CD4-positive, alpha-beta T cell treated with Interleukin-17A for 1 hour (primary cell): ENCODE data around the gene AVPR2.
A peak's percentile ranks its signal among the peaks of the same experiment; 100 is the strongest.

Source experiments
- DNase-seq: peaks from one replicate; pipeline ENCODE4 v3.0.0-alpha.2; 2020

Gene AVPR2

DNA sequence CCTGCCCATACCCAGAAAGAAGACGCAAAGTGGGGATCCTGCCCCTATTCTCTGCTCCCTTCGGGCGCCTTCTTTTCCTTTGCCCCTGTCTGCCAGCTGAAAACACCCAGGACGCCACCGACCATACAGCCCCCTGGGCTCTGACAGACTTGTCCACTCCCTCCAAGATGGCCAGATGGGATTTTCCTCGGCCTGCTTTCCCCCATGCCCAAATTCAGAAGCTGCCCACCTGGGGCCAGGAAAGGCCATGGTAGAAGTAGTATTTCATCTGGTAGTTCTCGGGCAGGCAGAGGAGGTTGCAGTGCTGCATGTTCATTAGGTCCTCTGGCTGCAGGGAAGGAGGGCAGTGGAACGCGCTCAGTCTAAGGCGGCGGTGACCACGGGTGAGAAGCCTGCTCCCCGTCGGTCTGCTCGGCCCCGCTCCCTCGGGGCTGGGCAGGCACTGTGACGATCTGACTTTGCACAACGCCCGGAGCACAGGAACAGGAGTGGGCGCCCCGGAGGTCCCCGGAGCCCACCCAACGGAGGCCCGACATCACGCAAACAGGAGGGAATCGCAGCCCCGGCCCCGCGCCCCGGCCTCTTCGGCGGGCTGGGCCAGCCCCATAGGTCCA lies 29.8 kb downstream of the AVPR2 start:
- no peak for DNase-seq

DNA sequence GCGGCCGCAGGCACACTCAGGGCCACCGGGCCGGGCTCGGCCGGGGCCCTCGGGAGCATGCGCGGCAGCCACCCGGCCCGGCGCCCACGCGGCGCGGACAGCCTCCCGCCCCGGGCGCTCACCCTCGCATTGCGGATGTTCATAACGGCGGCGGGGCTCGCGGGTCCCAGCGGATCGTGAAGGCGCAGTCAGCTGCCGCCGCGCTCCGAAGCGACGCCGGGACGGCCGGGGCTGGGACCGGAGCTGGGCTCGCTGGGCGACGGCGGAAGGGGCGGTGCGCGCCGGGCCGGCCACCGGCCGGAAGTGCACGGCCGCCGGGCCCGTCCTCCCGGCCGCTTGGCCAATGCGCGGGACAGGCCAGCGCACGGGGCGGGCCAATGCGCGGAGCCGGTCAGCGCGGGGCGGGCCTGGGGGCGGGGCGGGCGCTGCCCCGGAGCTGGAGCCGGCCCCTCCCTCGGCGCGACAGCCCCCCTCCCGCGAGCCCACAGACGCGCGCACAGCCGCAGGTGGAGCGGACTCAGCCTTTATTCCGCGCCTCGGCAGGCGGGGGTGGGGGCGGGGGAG lies 30.4 kb downstream of the AVPR2 start, which contains the start of gene NAA10:
Gene NAA10, minus strand, starts transcription at position 276 of the 564 bp plus-strand sequence. Its CDS starts 133 bp downstream, at position 143.
- DNase-seq = peak; percentile 71

DNA sequence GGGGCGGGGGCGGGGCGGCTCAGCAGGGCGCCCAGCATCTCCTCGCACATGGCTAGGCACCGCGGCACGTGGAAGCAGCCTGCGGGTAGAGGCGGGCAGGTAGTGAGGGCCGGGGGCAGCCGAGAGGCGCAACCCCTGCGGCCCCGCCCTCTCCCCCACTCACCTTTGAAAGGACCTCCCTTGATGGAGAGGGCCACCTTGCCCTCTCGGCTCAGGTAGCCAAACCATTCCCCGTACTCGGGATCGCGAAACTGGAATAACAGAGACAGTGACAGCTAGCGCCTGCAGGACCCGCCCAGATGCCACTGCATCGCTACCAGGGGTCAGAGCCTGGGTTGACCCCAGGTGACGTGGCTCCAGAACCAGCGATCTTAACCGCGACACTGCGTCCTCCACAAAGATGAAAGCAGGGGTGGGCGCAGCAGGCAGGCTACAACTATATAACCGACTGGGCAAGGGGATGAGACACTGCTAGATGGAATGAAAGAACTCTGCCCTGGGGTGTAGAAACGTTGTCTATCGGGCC lies 30.9 kb downstream of the AVPR2 start:
- DNase-seq = no peak

DNA sequence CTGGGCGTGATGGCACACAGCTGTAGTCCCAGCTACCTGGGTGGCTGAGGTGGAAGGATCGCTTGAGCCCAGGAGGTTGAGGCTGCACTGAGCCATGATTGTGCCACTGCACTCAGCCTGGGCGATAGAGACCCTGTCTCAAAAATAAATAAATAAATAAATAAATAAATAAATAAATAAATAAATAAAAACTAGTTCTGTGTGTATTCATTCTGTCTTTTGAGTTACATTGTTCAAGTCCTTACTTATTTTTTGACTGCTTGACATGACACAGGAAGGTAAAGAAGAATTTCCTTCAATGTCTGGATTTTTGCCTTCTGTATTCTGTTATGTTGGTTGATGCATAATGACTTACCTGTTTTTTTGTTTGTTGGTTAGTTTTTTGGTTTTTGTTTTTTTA lies 32.6 kb downstream of the AVPR2 start:
- DNase-seq = no peak

DNA sequence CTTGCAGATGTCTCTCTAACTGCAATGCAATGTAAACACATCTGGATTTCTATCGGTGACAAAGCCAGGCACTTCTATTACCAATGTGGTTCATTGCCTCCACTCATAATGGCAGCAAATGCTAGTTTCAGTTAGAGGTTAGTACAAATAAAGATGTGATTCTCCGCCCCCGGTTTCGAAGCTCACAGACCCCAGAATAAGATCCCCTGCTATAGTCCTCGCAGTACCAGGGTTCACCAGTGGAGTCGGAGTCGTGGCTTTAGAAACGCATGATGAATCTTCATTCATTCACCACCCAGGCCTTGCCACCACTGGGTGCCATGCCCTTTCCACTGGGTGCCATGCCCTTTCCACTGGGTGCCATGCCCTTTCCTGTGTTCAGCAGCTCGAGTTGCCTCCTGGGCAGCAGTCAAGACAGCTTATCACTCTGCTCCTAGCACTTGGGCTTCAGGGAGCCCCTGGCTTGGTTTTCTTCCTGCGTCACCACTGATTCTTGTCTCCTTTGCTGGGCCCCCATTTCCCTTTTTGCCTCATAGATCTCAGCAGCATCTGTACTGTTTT lies 33.8 kb downstream of the AVPR2 start:
- DNase-seq = no peak

DNA sequence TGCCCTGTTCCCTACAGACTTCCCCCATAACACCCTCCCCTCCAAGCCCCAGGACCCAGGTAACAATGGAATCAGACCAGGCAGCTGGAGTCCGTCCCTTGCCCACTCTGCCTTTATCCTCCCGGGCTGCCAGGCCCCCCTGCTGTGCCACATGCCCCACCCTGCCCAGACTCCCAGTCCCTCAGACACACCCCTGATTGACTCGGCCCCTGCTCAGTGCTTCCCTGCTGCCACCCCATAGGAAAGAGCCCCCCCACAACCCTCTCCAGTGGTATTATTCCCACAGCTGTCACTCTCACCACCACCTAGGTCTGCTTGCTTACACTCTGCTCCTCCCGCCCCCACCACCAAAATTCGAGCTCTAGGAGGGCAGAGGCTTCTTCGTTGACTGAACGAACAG lies 35.1 kb downstream of the AVPR2 start:
- no peak for DNase-seq

DNA sequence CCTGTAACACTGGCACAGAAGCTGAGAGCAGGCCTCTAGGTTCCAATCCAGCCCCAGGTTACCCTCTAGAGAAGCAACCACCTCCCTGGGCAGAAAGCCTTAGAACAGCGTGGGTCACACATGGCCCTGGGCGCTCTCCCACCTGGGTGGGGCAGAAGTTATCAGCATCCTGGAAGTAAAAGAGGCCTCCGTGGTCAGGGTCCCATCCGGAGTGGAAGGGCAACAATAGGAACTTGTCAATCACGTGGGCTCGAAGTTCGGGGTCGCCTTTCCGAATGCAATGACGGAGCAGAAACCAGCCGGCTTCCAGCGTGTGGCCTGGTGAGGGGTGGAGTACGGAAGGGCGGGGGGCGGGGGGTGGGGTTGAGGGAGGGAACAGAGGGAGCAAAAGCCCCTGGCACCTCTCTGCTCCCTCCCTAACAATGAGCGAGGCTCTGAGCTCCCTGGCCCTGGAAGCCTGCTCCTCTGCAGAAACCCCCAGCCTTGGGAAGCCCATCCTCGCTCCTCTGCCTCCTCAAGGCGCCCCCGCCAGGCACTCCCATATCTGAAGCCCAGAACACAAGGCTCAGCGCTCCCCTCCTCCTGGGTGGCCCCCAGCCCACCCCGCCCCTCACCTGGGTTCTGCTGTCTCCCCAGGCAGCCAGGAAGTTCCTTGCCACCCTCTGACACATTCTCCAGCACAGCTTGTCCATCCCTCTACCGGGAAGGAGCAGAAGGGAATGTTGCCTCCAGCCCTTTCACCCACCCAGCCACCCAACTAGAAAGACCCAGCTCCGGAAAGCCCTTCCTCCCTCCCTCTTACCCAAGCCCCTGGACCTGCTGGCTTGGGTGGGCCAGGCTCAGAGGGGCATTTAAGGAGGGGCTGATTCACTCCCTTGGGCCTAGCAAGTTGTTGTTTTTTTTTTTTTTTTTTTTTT lies 37.1 kb downstream of the AVPR2 start:
- DNase-seq = no peak

DNA sequence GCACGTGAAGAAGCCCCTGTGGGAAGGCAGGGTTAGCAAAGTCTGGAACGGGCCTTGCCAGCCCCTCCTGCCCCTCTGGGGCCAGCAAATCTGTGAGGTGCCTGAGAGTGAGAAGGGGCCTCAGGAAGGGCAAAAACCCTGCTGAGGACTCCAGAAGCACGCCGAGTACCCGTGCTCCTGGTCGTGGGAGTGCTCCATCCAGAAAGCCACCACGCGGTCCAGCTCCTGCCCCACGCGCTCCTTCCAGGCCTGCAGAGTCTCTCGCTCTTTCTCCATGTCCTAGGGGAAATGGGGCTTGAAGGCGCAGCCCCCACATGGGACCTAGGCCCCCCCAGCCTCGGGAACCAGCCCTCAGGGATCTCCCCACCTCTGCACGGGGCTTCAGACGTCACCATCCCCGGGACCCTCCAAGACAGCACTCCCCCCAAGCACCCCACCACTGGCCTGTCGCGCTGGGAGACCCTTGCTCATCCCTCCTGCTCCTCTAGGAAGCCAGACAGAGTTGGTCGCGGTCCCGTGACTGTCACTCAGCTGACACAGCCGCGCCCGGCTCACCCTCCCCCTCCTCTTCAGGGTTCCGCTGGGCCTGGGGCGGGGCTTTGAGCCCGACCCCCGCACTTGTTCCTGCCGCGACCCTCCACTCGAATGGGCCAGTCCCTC lies 39.8 kb downstream of the AVPR2 start, which contains the start of gene RENBP:
Gene RENBP, minus strand, starts transcription at position 504 of the 660 bp plus-strand sequence. Its CDS starts 33 bp downstream, at position 471.
- DNase-seq = peak; percentile 35

DNA sequence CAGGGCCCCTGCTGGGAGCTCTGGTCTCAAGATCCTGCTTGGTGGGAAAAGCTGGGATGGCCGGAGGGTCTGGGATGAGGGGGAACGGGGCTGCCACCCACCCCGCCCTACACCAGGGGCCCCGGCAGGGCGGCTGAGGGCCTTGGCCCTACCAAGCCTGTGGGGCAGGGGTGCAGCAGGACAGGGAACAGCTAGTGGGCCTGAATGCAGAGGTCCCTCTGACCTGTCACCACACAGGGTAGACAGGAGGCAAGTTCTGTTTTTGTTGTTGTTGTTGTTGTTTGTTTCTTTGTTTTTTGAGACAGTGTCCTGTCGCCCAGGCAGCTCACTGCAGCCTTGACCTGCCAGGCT lies 40.3 kb downstream of the AVPR2 start:
- DNase-seq = no peak

DNA sequence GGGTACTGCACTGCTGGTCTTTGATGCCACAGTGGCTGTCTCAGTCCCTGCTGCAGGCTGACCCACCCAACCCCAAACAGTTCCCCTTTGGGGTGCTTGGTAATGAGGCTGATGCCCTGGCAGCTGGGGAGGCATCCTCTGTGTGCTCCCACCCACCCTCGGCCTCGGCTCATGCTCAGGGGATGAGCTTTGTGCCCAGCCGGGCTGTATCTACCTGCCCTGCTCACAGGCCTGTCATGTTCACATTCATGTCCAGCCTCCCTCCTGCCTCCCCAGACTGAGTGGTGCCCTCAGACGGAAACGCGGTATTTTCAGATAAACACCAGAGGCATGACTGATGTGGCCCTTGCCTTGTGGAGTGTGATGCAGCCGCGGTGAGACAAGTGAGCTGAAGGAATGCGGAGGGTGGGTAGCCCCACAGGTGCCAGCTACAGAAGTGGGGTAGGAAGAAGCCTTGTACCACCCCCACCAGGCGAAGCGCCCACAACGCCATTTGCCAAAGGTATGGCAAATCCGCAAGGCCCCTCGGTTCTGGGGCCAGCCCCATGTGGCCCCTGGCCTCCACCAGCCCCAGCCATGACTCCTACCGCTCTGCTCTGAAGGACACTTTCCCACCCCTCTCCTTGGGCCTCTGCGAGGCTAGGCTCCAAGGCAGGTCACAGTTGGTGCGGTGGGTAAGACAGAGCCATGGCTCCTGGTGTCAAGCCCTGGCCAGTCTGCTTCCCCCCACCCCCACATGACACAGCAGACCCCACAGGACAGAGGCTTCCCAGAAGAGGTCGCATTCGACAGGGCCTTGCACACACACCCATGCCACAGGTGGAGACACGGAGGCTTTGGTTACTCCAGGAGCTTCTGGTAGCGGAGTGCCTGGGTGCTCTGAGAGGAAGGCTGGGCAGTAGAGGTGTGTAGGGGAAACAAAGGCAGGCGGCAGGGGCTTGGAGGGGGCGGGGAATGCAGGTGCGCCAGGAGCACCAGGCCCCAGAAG lies 41.8 kb downstream of the AVPR2 start:
- DNase-seq = no peak

DNA sequence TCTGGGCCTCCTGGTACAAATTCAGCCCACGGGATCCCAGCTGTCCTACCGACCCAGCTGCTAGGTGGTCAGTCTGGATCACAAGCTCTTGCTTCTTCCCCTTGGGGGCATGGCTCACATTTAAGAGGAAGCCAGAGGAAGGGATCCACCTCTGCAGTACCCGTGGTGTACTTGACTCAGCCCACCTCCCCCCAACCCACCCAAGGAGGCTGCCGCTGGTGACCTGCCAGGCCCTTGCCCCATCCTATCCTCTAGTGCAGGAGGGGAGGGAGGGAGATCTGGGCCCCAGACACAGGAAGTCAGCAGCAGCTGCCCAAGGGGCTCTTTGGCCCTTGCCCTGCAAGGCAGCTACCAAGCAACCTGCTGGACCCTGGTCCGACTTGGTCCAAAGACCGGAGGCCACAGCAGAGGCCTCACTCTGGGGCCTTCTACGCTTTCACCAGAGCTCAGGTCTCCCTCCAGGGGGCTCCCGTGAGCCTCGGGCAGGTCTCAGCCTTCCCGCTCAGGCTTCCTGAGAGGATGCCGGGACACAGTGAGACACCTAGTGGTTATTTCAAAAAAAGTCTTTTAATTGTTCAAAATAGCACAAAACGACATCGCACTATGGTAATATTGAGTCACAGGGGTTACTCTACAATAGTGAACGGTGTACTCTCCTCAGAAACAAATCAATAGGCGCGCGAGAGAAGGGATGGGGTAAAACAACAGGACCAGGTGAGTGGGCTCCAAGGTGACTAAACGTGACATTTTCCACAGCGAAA lies 42.7 kb downstream of the AVPR2 start:
- DNase-seq = peak; percentile 85

DNA sequence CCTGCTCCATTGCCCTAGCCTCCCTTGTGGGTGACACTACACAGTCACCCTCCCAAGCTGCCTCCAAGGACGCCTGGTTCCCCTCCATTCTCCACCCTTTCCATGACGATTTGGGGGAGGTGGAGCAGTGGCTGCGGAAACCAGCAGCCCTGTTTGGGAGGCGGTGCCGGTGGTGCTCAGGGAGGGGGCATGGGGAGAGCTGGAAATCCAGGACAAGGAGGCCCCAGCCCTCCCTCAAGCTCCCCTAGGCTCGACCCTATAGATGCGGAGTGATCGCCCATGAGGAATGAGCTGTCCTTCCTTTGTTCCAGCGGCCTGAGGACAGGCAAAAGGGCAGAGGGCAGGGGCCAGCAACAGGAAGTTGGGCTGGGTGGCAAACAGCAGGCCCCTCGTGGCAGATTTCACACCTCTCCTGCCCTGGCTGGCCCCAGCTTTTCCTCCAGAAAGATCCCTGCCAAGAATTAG lies 43.6 kb downstream of the AVPR2 start:
- DNase-seq = no peak

DNA sequence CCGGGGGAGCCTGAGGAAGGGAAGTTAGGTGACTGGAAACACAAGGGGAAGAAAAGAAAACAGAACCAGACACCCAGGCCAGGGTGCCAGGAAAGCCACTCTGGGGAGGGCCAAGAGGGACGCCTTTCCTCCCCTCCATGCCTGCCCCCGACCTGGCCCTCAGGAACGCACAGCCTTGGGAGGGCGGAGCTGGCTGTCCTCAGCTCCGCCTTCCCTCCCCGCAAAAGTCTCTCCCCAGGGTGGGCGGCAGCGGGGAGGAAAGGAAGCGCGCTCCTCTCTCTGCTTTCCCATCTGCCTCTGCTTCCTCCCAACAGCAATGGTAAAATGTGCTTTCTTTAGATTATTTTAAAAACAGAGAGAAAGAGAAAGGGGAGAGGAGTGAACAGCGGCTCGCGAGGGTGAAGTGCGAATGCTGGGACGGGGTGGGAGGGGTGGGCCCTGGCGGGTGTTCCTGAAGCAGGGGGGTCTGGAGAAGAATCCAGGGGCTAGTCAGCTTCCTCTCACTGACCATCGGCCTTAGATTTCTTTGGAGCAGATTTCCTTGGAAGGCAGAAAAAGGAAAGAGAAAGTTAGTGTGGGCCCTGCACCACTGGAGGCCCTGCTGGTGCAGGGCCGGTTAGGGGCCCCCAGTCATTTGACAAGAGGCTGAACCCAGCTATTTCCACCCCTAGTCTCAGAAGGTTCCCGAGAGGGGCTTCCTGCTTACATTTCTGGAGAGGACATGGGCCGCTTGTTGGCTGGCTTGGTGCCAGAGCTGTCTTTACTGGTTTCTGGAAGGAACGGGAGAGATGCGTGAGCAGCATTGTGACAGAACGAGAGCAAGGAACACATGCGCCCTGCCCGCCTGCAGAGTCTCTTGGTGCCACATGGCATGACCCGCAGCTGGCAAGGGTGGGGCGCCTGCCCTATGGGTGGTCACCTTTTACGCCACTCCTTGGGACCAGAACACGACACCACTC lies 44.7 kb downstream of the AVPR2 start:
- no peak for DNase-seq

DNA sequence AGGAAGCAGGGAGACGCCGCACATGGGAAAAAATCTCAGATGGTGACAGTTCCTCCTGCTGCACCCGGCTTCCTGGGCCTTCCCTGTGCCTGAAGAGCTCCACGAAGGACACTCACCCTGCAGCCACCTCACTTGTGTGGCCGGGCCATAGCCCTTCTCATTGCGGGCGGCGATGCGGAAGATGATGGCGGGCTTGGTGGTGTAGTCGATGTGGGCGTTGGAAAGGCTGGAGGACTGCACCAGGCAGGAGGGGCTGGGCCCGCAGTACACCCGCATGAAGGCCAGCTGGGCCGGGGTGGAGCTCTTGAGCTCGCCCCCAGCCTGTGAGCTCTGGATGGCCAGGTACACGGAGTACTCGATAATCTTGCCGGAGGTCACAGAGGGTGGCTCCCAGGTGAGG lies 45.7 kb downstream of the AVPR2 start:
- DNase-seq = no peak

DNA sequence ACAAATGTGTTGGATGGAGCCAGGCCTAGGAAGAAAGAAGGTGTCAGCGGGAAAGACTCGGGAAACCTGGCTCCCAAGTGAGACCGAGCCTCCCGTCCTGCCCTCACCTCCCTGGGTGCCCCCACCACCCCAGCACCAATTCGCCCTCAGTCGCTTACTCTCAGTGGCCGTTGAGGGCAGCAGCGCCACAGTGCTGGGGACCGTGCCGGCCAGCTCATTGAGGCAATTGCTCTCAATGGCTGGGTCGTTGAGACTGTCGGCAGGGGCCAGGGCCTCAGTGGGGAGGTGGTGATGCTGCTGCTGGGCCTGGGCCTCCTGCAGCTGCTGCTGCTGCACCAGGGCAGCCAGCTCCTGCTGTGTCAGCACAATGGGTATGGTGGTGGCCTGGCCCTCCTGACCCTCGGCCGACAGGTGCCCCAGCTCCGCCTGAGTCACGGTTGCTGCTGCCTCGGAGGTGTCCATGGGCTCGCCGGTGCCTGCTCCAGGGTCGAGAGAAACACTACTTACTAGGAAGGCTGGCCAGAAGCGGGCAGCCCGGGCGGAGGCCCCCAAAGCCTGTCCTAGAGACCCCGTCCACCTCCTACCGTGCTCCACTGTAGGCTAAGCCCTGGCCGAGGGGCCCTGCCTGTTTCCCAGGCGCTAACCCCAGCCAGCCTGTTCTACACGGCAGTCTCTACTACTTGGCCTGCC lies 47.4 kb downstream of the AVPR2 start:
- no peak for DNase-seq

DNA sequence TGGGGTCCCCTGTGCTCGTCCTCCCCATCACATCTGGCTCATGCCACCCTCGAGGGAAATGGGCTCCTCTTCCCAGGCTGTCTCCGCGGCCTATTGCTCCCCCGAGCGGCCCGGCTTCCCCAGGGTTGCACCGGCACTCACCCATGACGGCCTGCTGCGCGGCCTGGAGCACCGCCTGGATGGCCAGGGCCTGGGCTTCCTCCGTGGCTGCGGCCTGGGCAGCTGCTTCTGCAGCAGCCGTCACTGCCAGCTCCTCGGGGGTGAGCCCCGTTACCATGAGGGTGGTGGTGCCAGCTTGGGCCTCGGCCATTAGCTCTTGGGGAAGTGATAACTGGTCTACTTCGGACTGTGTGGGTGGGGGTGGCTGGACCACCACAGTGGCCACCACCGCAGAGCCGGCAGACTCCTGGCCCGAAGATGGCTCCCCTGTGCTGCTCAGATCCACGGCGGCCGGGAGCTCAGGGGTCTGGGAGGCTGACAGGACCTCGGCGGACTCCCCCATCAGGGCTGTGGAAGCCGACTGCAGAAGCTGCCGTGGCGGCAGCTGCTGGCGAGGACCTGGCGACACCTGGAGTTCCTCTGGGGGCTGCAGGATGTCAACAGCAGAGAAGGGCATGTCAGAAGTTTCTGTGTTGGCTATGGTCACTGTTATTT lies 48.0 kb downstream of the AVPR2 start:
- no peak for DNase-seq

DNA sequence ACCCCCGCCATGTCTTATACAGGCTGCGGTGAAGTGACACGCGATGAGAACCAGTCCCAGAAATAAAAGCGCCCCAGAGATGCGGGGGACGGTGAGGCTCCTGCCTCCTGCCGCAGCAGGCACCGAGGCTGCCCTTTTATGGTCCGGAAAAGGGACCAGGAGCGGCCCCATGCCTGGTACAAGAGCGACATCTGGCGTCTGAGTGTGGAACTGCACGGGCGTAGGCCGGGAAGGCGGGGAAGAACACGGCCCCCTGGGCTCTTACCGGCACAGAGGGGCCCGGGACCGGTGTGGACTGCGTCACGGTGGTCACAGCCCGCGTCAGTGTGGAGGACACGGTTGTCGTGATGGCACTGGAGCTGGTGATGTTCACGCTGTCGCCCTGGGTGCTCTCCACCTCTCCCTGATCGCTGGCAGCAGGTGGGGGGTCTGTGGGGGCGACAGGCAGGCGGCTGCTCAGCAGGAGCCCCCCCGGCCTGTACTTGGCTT lies 48.9 kb downstream of the AVPR2 start:
- DNase-seq = peak; percentile 81
